ENCODE data around the gene RHOBTB3. TPM values are rescaled to one million over a fixed set of nuclear protein-coding genes. Genes with fewer than 3 reads are reported as not detected.
"Not testable (repeated sequence)": the region's sequence is repeated elsewhere in the genome, so short reads cannot be mapped to it uniquely, and the experiment has no call there.

Gene RHOBTB3
- total RNA-seq, 1 experiment from 2014 or later = 6.8 TPM

DNA sequence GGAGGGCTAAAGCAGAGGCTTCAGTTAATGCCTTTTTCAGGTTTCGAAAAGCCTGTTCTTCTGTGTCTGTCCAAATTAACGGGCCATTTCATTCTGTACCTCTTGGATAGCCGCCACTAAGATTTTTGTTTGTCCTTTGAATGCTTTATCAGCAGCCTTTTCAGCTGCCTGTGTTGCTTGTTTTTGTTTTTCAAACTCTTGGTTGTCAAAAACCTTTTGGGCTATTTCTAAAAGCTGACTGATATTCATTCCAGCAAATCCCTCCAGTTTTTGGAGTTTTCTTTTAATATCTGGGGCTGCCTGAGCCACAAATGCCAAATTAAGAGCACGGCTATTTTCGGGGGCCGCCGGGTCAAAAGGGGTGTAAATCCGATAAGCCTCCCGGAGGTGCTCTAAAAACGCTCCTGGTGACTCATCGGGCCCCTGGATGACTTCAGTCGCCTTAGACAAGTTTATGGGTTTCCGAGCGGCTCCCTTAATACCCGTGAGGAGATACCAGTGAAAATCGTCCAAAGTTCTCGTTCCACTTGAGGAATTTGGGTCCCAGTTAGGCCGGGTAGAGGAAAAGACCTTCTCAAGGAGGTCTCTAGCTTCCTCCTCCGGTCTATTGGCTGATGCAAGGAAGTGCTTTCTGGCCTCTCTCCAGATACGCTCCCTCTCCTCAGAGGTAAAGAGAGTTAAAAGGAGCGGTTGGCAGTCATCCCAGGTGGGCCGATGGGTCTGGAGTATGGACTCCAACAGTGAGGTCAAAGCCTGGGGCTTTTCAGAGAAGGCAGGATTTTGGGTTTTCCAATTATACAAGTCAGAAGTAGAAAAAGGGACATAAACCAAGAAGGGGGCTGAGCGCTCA, 20.3 kb upstream of the RHOBTB3 start:
- H3K36me3 Mint-ChIP-seq (ENCODE audit: insufficient read depth in 1 of 3, low read depth in 3 of 3); H2BK20ac ChIP-seq (ENCODE audit: low read depth, low read length, poor library complexity, severe bottlenecking); H3K27ac ChIP-seq (ENCODE audit: insufficient read length, low read depth, low read length); H2AK5ac ChIP-seq (ENCODE audit: insufficient read length, low read length); H2BK5ac ChIP-seq (ENCODE audit: insufficient read length, low read length); H3K14ac ChIP-seq (ENCODE audit: insufficient read depth, low read length); H3T11ph ChIP-seq (ENCODE audit: low read length); H3K4me1 ChIP-seq (ENCODE audit: insufficient read depth, low read length); H4K91ac ChIP-seq (ENCODE audit: insufficient read length, low read depth, low read length); H4K20me1 ChIP-seq (ENCODE audit: control insufficient read depth, insufficient read depth, insufficient read length); H2BK15ac ChIP-seq (ENCODE audit: low read depth, low read length); H3K23ac ChIP-seq (ENCODE audit: insufficient read length, low read depth, low read length); H3K56ac ChIP-seq (ENCODE audit: insufficient read length, low read depth, low read length); H3K4ac ChIP-seq (ENCODE audit: low read depth, low read length); H2BK12ac ChIP-seq (ENCODE audit: insufficient read length, low read depth, low read length); H3K9ac ChIP-seq (ENCODE audit: extremely low read depth, insufficient read length, low read length); H3K79me2 ChIP-seq (ENCODE audit: insufficient read depth, low read length); H3K27me3 ChIP-seq (ENCODE audit: insufficient read depth, low read length); H3K9me3 Mint-ChIP-seq; H4K5ac ChIP-seq (ENCODE audit: insufficient read length, low read depth, low read length); H3K23me2 ChIP-seq (ENCODE audit: insufficient read length, low read depth, low read length, poor library complexity, severe bottlenecking); H3K9me3 ChIP-seq (ENCODE audit: control insufficient read depth, low read depth, low read length); H2BK120ac ChIP-seq (ENCODE audit: low read depth, low read length, poor library complexity, severe bottlenecking); H3K18ac ChIP-seq (ENCODE audit: insufficient read length, low read depth, low read length); H4K8ac ChIP-seq (replicated peaks; ENCODE audit: insufficient read length, low read depth, low read length); H3K79me1 ChIP-seq (ENCODE audit: insufficient read depth, low read depth, low read length, poor library complexity, severe bottlenecking): not testable (repeated sequence)
- peak overlapping the region; percentile 83 to 89 for H3K4me3 Mint-ChIP-seq
- H2AFZ ChIP-seq (ENCODE audit: low read length) = peak overlapping the region; percentile 26
- peak overlapping the region; percentile 59 for H3K4me2 ChIP-seq (ENCODE audit: insufficient read depth, insufficient read length, low read length)
- peak; percentile 59 for DNase-seq
- peaks cover 32% of the 10 kb centered on the region for H3K27me3 Mint-ChIP-seq (ENCODE audit: low read depth)
- WGBS (ENCODE audit: extremely low coverage, insufficient read length, low lambda C conversion rate) = no CpG with 5 or more reads among the region's 23 CpGs
- H3K4me1 Mint-ChIP-seq = peaks cover 28 to 30% of the 10 kb centered on the region in 2 experiments
- peak overlapping the region; percentile 63 to 84 (median 81); a peak in 5 of 7 replicates for H3K27ac Mint-ChIP-seq
